HCT116 (cell line): Measurements from ENCODE around the gene PGGHG. TPM values are rescaled to one million over a fixed set of nuclear protein-coding genes. Genes with fewer than 3 reads are reported as not detected.

Experiments used
- ATAC-seq: fragments of 200-7000 bp; cut with Tn5 transposase; 2 replicates; pipeline ENCODE4 v1.9.1; 2020; ENCODE audit warnings: mild to moderate bottlenecking, moderate library complexity
- BruUV-seq: library from RNA; stranded (reverse); fragments of 400-500 nt; replicated peaks from 2 replicates; lab custom pipeline; 2021; lab: Mats Ljungman, UMichigan
- CTCF ChIA-PET: fragments of 300-600 bp; sonication (Branson Sonifier 250); formaldehyde crosslinking; loops from one replicate; lab custom pipeline; 2021; ENCODE audit warnings: antibody characterized with exemption; lab: Charles Lee
- POLR2A ChIA-PET: fragments of 300-600, 350-600 bp; sonication (Branson Sonifier 250); formaldehyde crosslinking; loops from one replicate; lab custom pipeline; 2021; ENCODE audit warnings: antibody characterized with exemption; lab: Charles Lee
- RAD21 ChIA-PET, 2 experiments: fragments of 300-600 bp; sonication (Branson Sonifier 250); formaldehyde crosslinking; loops; one replicate each; lab custom pipeline; 2023; ENCODE audit warnings: low total read pairs in 2 of 2; ENCODE audit not compliant: uncharacterized antibody in 2 of 2, unreplicated experiment in 2 of 2, low non-redundant PET in 1 of 2; lab: Charles Lee
- DNase-seq: peaks from one replicate; pipeline ENCODE4 v3.0.0-alpha.2; 2010; ENCODE audit warnings: low read depth, low spot score
- H2AFZ ChIP-seq: fragments of 200-600 bp; shearing (Covaris generic), sonication (generic); 2 replicates; pipeline ENCODE4 v1.6.1; 2017; ENCODE audit warnings: low read depth, mixed run types, mixed read lengths, antibody characterized with exemption, low read length; ENCODE audit not compliant: poor library complexity, severe bottlenecking
- H3K27ac ChIP-seq: 2 replicates; pipeline ENCODE4 v1.5.1; 2012; ENCODE audit warnings: low read depth, low read length
- H3K27me3 ChIP-seq: fragments of 200-600 bp; sonication (generic); 2 replicates; pipeline ENCODE4 v1.6.1; 2016; ENCODE audit warnings: mixed run types, low read length, mixed read lengths; ENCODE audit not compliant: insufficient read depth
- H3K36me3 ChIP-seq, 2 experiments: fragments of 200-500 bp in 1 of 2; fragments of 200-600 bp in 1 of 2; sonication (Bioruptor generic) in 1 of 2; sonication (generic) in 1 of 2; 2 replicates each; pipeline versions ENCODE4 v1.5.1 to v1.6.1; 2014 to 2016; ENCODE audit warnings: low read length in 2 of 2, inconsistent platforms in 1 of 2, mixed read lengths in 1 of 2, mixed run types in 1 of 2; ENCODE audit not compliant: insufficient read depth in 2 of 2, control insufficient read depth in 1 of 2
- H3K4me1 ChIP-seq, 2 experiments: fragments of 200-600 bp in 1 of 2; sonication (generic) in 1 of 2; 2 replicates each; pipeline versions ENCODE4 v1.5.1 to v1.6.1; 2012 to 2017; ENCODE audit warnings: low read length in 2 of 2, inconsistent platforms in 1 of 2, mild to moderate bottlenecking in 1 of 2, mixed read lengths in 1 of 2, mixed run types in 1 of 2, moderate library complexity in 1 of 2; ENCODE audit not compliant: insufficient read depth in 2 of 2, control insufficient read depth in 1 of 2
- H3K4me2 ChIP-seq: fragments of 200-600 bp; sonication (generic); 2 replicates; pipeline ENCODE4 v1.6.1; 2017; ENCODE audit warnings: mixed run types, low read length, mixed read lengths
- H3K4me3 ChIP-seq, 2 experiments: fragments of 200-600 bp in 1 of 2; sonication (generic) in 1 of 2; replicated peaks in 1 of 2; 2 replicates each; pipeline ENCODE4 v1.5.1; 2011 to 2016; ENCODE audit warnings: low read length in 2 of 2, control low read depth in 1 of 2, low read depth in 1 of 2, mild to moderate bottlenecking in 1 of 2, mixed read lengths in 1 of 2, mixed run types in 1 of 2
- H3K79me2 ChIP-seq: fragments of 200-600 bp; sonication (generic); 2 replicates; pipeline ENCODE4 v1.6.1; 2017; ENCODE audit warnings: mild to moderate bottlenecking, mixed run types, low read length, moderate library complexity, mixed read lengths; ENCODE audit not compliant: insufficient read depth
- H3K9ac ChIP-seq: fragments of 200-600 bp; sonication (generic); 2 replicates; pipeline ENCODE4 v1.6.1; 2016; ENCODE audit warnings: low read length, mixed read lengths
- H3K9me2 ChIP-seq: fragments of 200-600 bp; sonication (generic), shearing (Covaris generic); 2 replicates; pipeline ENCODE4 v1.6.1; 2017; ENCODE audit warnings: mixed run types, mild to moderate bottlenecking, moderate library complexity; ENCODE audit not compliant: insufficient read depth
- H3K9me3 ChIP-seq, 2 experiments: fragments of 200-500 bp in 1 of 2; fragments of 200-600 bp in 1 of 2; sonication (Bioruptor generic) in 1 of 2; sonication (generic) in 1 of 2; 2 replicates each; pipeline ENCODE4 v1.6.1; 2014 to 2017; ENCODE audit warnings: low read length in 2 of 2, mixed read lengths in 2 of 2, inconsistent platforms in 1 of 2, low read depth in 1 of 2, mild to moderate bottlenecking in 1 of 2, mixed run types in 1 of 2, moderate library complexity in 1 of 2; ENCODE audit not compliant: control insufficient read depth in 1 of 2, insufficient read depth in 1 of 2
- H4K20me1 ChIP-seq: fragments of 200-600 bp; sonication (generic), shearing (Covaris generic); 2 replicates; pipeline ENCODE4 v1.6.1; 2017; ENCODE audit warnings: mixed run types, mild to moderate bottlenecking, moderate library complexity; ENCODE audit not compliant: insufficient read depth
- ATF3 ChIP-seq: IDR thresholded peaks from 2 replicates; pipeline ENCODE4 v1.6.1; 2012
- CBX3 ChIP-seq: IDR thresholded peaks from 2 replicates; pipeline ENCODE4 v1.6.1; 2012; ENCODE audit warnings: low read depth
- CTCF ChIP-seq, 3 experiments: fragments of 200-600 bp in 1 of 3; sonication (generic) in 1 of 3; IDR thresholded peaks in 2 of 3; conservative IDR thresholded peaks in 1 of 3; 2 replicates each; pipeline ENCODE4 v1.5.1; 2012 to 2017; ENCODE audit warnings: low read depth in 2 of 3, low read length in 2 of 3, antibody characterized with exemption in 1 of 3, borderline replicate concordance in 1 of 3, control low read depth in 1 of 3, mild to moderate bottlenecking in 1 of 3, mixed read lengths in 1 of 3, mixed run types in 1 of 3, moderate library complexity in 1 of 3; ENCODE audit not compliant: insufficient read depth in 1 of 3
- EGR1 ChIP-seq: IDR thresholded peaks from 2 replicates; pipeline ENCODE4 v1.6.1; 2012; ENCODE audit warnings: low read depth
- ELF1 ChIP-seq: IDR thresholded peaks from 2 replicates; pipeline ENCODE4 v1.6.1; 2012; ENCODE audit warnings: low read depth, borderline replicate concordance
- EZH2 ChIP-seq: fragments of 200-600 bp; sonication (generic); IDR thresholded peaks from 2 replicates; pipeline ENCODE4 v1.6.1; 2017; ENCODE audit warnings: antibody characterized with exemption, mixed run types
- EZH2phosphoT487 ChIP-seq: fragments of 200-600 bp; IDR thresholded peaks from 2 replicates; pipeline ENCODE4 v1.6.1; 2018; ENCODE audit warnings: antibody characterized with exemption, borderline replicate concordance
- FOSL1 ChIP-seq: IDR thresholded peaks from 2 replicates; pipeline ENCODE4 v1.6.1; 2012; ENCODE audit warnings: low read depth
- JUND ChIP-seq: IDR thresholded peaks from 2 replicates; pipeline ENCODE4 v1.6.1; 2012
- REST ChIP-seq: IDR thresholded peaks from 2 replicates; pipeline ENCODE4 v1.6.1; 2012; ENCODE audit warnings: low read depth
- SIN3A ChIP-seq: IDR thresholded peaks from 2 replicates; pipeline ENCODE4 v1.6.1; 2012; ENCODE audit warnings: low read depth
- SP1 ChIP-seq: IDR thresholded peaks from 2 replicates; pipeline ENCODE4 v1.6.1; 2012; ENCODE audit warnings: low read depth
- TCF7L2 ChIP-seq: IDR thresholded peaks from 2 replicates; pipeline ENCODE4 v1.7.0; 2011; ENCODE audit warnings: borderline replicate concordance, inconsistent platforms; ENCODE audit not compliant: insufficient read depth, insufficient read length; ENCODE audit errors: extremely low read depth
- ZBTB33 ChIP-seq: IDR thresholded peaks from 2 replicates; pipeline ENCODE4 v1.6.1; 2011; ENCODE audit warnings: mild to moderate bottlenecking, low read length, moderate library complexity; ENCODE audit not compliant: insufficient replicate concordance; ENCODE audit errors: extremely low read depth
- ZNF274 ChIP-seq: fragments of 200-500 bp; sonication (Bioruptor generic); IDR thresholded peaks from 2 replicates; pipeline ENCODE4 v1.6.1; 2014; ENCODE audit warnings: mild to moderate bottlenecking, low read depth, low read length, inconsistent platforms
- intact Hi-C: fragments of 100-400 bp; cut with micrococcal nuclease; formaldehyde crosslinking; loops from 2 replicates; pipeline ENCODE4 v1.10.0; 2022
- total RNA-seq: library from RNA; stranded (reverse); gene quantifications from one replicate; pipeline ENCODE4 v1.2.1, GENCODE V29; 2021; ENCODE audit not compliant: unreplicated experiment

The PGGHG gene
- total RNA-seq, 1 experiment from 2014 or later: 57.5 TPM

GRCh38 chr11:282630-283360 lies 6.1 kb upstream of the PGGHG start:
- CTCF ChIA-PET: interaction anchor here (0.7 to 0.8 kb wide), 2 partner anchors 32 to 35 kb away, joined by 3 read pairs; no protein-coding TSS in a partner anchor

More at GRCh38 chr11:282630-283360, 6.1 kb upstream of the PGGHG start:
- DNase-seq: no peak
- POLR2A ChIA-PET: no interaction called here
- Histone ChIP-seq H3K27me3 (no peaks in the 10 kb centered on the region), H3K4me2 (no peak overlapping the region), H3K36me3 (no peaks in the 10 kb centered on the region), H3K79me2 (no peaks in the 10 kb centered on the region), H3K9me3 (no peaks in the 10 kb centered on the region), H3K4me1 (peaks cover 7 to 13% of the 10 kb centered on the region in 2 experiments), H3K9me2 (no peaks in the 10 kb centered on the region), H3K4me3 (no peak overlapping the region), H3K27ac (no peak overlapping the region), H2AFZ (no peak overlapping the region), H4K20me1 (no peaks in the 10 kb centered on the region), H3K9ac (no peak overlapping the region)
- RAD21 ChIA-PET: no interaction called here
- no TSS peak for BruUV-seq
- intact Hi-C loops: no loop called here
- ATAC-seq: no peak
- TF ChIP-seq CBX3: no peak
- TF ChIP-seq EZH2phosphoT487: no peak
- TF ChIP-seq SP1: no peak
- no peak for TF ChIP-seq SIN3A
- no peak for TF ChIP-seq ZNF274
- TF ChIP-seq REST: no peak
- no peak for TF ChIP-seq EGR1
- TF ChIP-seq ELF1: no peak
- TF ChIP-seq ZBTB33: no peak
- no peak for TF ChIP-seq ATF3
- TF ChIP-seq FOSL1: no peak
- no peak for TF ChIP-seq CTCF (IDR thresholded peaks at IDR 0.05 in 2 of 3, conservative IDR thresholded peaks at IDR 0.05 in 1 of 3; ENCODE audit: borderline replicate concordance in 1 of 3, insufficient read depth in 1 of 3, low read depth in 2 of 3, low read length in 2 of 3)
- no peak for TF ChIP-seq EZH2
- no peak for TF ChIP-seq TCF7L2
- no peak for TF ChIP-seq JUND
